H1 (cell line): ENCODE data around the gene LHFPL2. TPM values are rescaled to one million over a fixed set of nuclear protein-coding genes. Genes with fewer than 3 reads are reported as not detected.

ENCODE experiments used
- CTCF ChIA-PET: fragments of 300-600 bp; sonication (Branson Sonifier 250); formaldehyde crosslinking; loops from one replicate; lab custom pipeline; 2021; ENCODE audit not compliant: partially characterized antibody; lab: Charles Lee
- POLR2A ChIA-PET: fragments of 300-600 bp; sonication (Branson Sonifier 250); formaldehyde crosslinking; loops from one replicate; lab custom pipeline; 2021; ENCODE audit warnings: inconsistent platforms; ENCODE audit not compliant: partially characterized antibody; lab: Charles Lee
- DNase-seq, 2 experiments: peaks; one replicate each; pipeline versions ENCODE4 v3.0.0 to v3.0.0-alpha.2; 2010 to 2022; ENCODE audit warnings: low spot score in 2 of 2, low read depth in 1 of 2, mixed read lengths in 1 of 2
- FAIRE-seq: peaks from 2 replicates; lab custom pipeline; 2011; peaks lifted over from hg19 to GRCh38; lab: Jason Lieb, UNC
- H2AFZ ChIP-seq: 2 replicates; pipeline ENCODE4 v1.8.1; 2012; ENCODE audit warnings: low read length, inconsistent platforms
- H2AK5ac ChIP-seq: 2 replicates; pipeline ENCODE4 v1.6.1; 2013; ENCODE audit warnings: low read depth, low read length
- H2BK120ac ChIP-seq: replicated peaks from 2 replicates; pipeline ENCODE3; 2013; ENCODE audit warnings: low read depth, low read length, inconsistent platforms
- H2BK12ac ChIP-seq: 2 replicates; pipeline ENCODE4 v1.6.1; 2013; ENCODE audit warnings: low read depth, low read length
- H2BK15ac ChIP-seq: 2 replicates; pipeline ENCODE4 v1.6.1; 2013; ENCODE audit warnings: low read length
- H2BK20ac ChIP-seq: 2 replicates; pipeline ENCODE4 v1.6.1; 2013; ENCODE audit warnings: low read length
- H2BK5ac ChIP-seq: 2 replicates; pipeline ENCODE4 v1.6.1; 2013; ENCODE audit warnings: low read depth, low read length
- H3K14ac ChIP-seq: 2 replicates; pipeline ENCODE4 v1.6.1; 2013; ENCODE audit warnings: inconsistent platforms; ENCODE audit not compliant: insufficient read length
- H3K18ac ChIP-seq: 2 replicates; pipeline ENCODE4 v1.6.1; 2013; ENCODE audit warnings: low read length; ENCODE audit errors: extremely low read depth
- H3K23ac ChIP-seq: 2 replicates; pipeline ENCODE4 v1.6.1; 2013; ENCODE audit warnings: inconsistent platforms; ENCODE audit not compliant: insufficient read length
- H3K23me2 ChIP-seq: 2 replicates; pipeline ENCODE4 v1.6.1; 2013; ENCODE audit warnings: low read depth, low read length
- H3K27ac ChIP-seq: 2 replicates; pipeline ENCODE4 v1.6.1; 2011; ENCODE audit warnings: low read depth, low read length, inconsistent platforms
- H3K27me3 ChIP-seq, 4 experiments: replicated peaks in 1 of 4; 1 replicate in 1 of 4; 2 replicates in 3 of 4; pipeline versions ENCODE4 v1.6.1 to v1.8.1; 2011 to 2013; ENCODE audit warnings: low read length in 3 of 4, mild to moderate bottlenecking in 3 of 4, inconsistent platforms in 2 of 4, mixed read lengths in 2 of 4, moderate library complexity in 1 of 4; ENCODE audit not compliant: control insufficient read depth in 3 of 4, insufficient read depth in 3 of 4; ENCODE audit errors: extremely low read depth in 1 of 4
- H3K36me3 ChIP-seq, 4 experiments: 2 replicates each; pipeline versions ENCODE4 v1.6.1 to v1.8.1; 2011 to 2013; ENCODE audit warnings: mild to moderate bottlenecking in 4 of 4, low read length in 3 of 4, moderate library complexity in 2 of 4, control low read depth in 1 of 4, inconsistent platforms in 1 of 4; ENCODE audit not compliant: insufficient read depth in 4 of 4, control insufficient read depth in 2 of 4
- H3K4ac ChIP-seq: replicated peaks from 2 replicates; pipeline ENCODE3; 2013; ENCODE audit warnings: low read length, low read depth, mixed read lengths, inconsistent platforms; ENCODE audit not compliant: insufficient read length
- H3K4me1 ChIP-seq, 4 experiments: replicated peaks in 1 of 4; 1 replicate in 1 of 4; 2 replicates in 3 of 4; pipeline versions ENCODE4 v1.6.1 to v1.8.1; 2011 to 2013; ENCODE audit warnings: low read length in 3 of 4, inconsistent platforms in 2 of 4, mixed read lengths in 1 of 4; ENCODE audit not compliant: insufficient read depth in 4 of 4, control insufficient read depth in 3 of 4
- H3K4me2 ChIP-seq, 2 experiments: 2 replicates each; pipeline versions ENCODE4 v1.6.1 to v1.8.1; 2011 to 2013; ENCODE audit warnings: low read depth in 2 of 2, low read length in 2 of 2, control low read depth in 1 of 2, inconsistent platforms in 1 of 2, mild to moderate bottlenecking in 1 of 2; ENCODE audit not compliant: insufficient read depth in 1 of 2
- H3K4me3 ChIP-seq, 4 experiments: fragments of 200-600, 300-600 bp in 1 of 4; sonication (generic), shearing (Covaris generic), sonication (Bioruptor Twin) in 1 of 4; 2 replicates each; pipeline versions ENCODE4 v1.5.1 to v1.8.1; 2011 to 2016; ENCODE audit warnings: low read length in 4 of 4, low read depth in 3 of 4, control low read depth in 2 of 4, inconsistent platforms in 2 of 4, mild to moderate bottlenecking in 2 of 4, mixed read lengths in 1 of 4, moderate library complexity in 1 of 4; ENCODE audit not compliant: insufficient read depth in 2 of 4; ENCODE audit errors: extremely low read depth in 1 of 4
- H3K56ac ChIP-seq: replicated peaks from 2 replicates; pipeline ENCODE3; 2013; ENCODE audit warnings: low read depth, mild to moderate bottlenecking, mixed read lengths, low read length, inconsistent platforms; ENCODE audit not compliant: insufficient read length
- H3K79me1 ChIP-seq: 2 replicates; pipeline ENCODE4 v1.6.1; 2013; ENCODE audit warnings: low read depth, low read length, control low read depth
- H3K79me2 ChIP-seq, 2 experiments: 2 replicates each; pipeline versions ENCODE4 v1.6.1 to v1.8.1; 2012 to 2013; ENCODE audit warnings: low read length in 2 of 2, mild to moderate bottlenecking in 2 of 2, inconsistent platforms in 1 of 2; ENCODE audit not compliant: insufficient read depth in 2 of 2, control insufficient read depth in 1 of 2
- H3K9ac ChIP-seq, 4 experiments: replicated peaks in 1 of 4; 1 replicate in 1 of 4; 2 replicates in 3 of 4; pipeline versions ENCODE4 v1.6.1 to v1.8.1; 2011 to 2013; ENCODE audit warnings: low read depth in 3 of 4, low read length in 3 of 4, control low read depth in 2 of 4, mild to moderate bottlenecking in 2 of 4, moderate library complexity in 2 of 4, inconsistent platforms in 1 of 4; ENCODE audit errors: extremely low read depth in 1 of 4
- H3K9me3 ChIP-seq, 2 experiments: 2 replicates each; pipeline versions ENCODE4 v1.6.1 to v1.8.1; 2012 to 2013; ENCODE audit warnings: mild to moderate bottlenecking in 2 of 2, moderate library complexity in 2 of 2, control low read depth in 1 of 2, inconsistent platforms in 1 of 2, low read depth in 1 of 2, low read length in 1 of 2, mixed read lengths in 1 of 2; ENCODE audit not compliant: insufficient read depth in 2 of 2
- H4K20me1 ChIP-seq, 2 experiments: replicated peaks in 1 of 2; 2 replicates each; pipeline versions ENCODE3 to v1.8.1; 2011 to 2013; ENCODE audit warnings: inconsistent platforms in 2 of 2, low read length in 2 of 2, mild to moderate bottlenecking in 1 of 2; ENCODE audit not compliant: insufficient read depth in 2 of 2, control insufficient read depth in 1 of 2
- H4K5ac ChIP-seq: 2 replicates; pipeline ENCODE4 v1.6.1; 2013; ENCODE audit warnings: low read length, low read depth, mixed read lengths, inconsistent platforms; ENCODE audit not compliant: insufficient read length
- H4K8ac ChIP-seq: 2 replicates; pipeline ENCODE4 v1.8.0; 2013; ENCODE audit warnings: mild to moderate bottlenecking, moderate library complexity, low read length, inconsistent platforms; ENCODE audit not compliant: insufficient read depth; ENCODE audit errors: extremely low read depth
- H4K91ac ChIP-seq: replicated peaks from 2 replicates; pipeline ENCODE3; 2013; ENCODE audit warnings: low read length, mixed read lengths, inconsistent platforms; ENCODE audit not compliant: insufficient read length
- KDM1A ChIP-seq: fragments of 200-600, 300-600 bp; sonication (generic); IDR thresholded peaks from 2 replicates; pipeline ENCODE4 v1.7.1; 2016; ENCODE audit warnings: mild to moderate bottlenecking, low read length, borderline replicate concordance
- POLR2AphosphoS5 ChIP-seq: IDR thresholded peaks from 2 replicates; pipeline ENCODE4 v1.6.1; 2011; ENCODE audit warnings: low read depth, low read length
- SIX5 ChIP-seq: IDR thresholded peaks from 2 replicates; pipeline ENCODE4 v1.6.1; 2011; ENCODE audit warnings: mild to moderate bottlenecking, low read depth, low read length
- WGBS, 2 experiments: shearing (Covaris generic) in 1 of 2; methylation state at CpG; one replicate each; pipeline versions ENCODE4 v1.1.6 to v1.1.7; 2013 to 2015; ENCODE audit warnings: low lambda C conversion rate in 2 of 2, mixed read lengths in 2 of 2, inconsistent platforms in 1 of 2, low coverage in 1 of 2, missing lambda C conversion rate in 1 of 2; ENCODE audit not compliant: insufficient replicate concordance in 2 of 2, insufficient coverage in 1 of 2, insufficient read length in 1 of 2; ENCODE audit errors: extremely low coverage in 1 of 2, missing lambda C conversion rate in 1 of 2; 5-methylcytosine and 5-hydroxymethylcytosine counted together
- polyA plus RNA-seq, 7 experiments: library from polyadenylated mRNA; depleted of rRNA in 3 of 7; stranded (reverse) in 5 of 7; unstranded in 2 of 7; fragments of >200 nt in 5 of 7; fragments of 200-250 nt in 2 of 7; gene quantifications; 1 replicate in 5 of 7; 2 replicates in 1 of 7; 4 replicates in 1 of 7; pipeline versions ENCODE4 v1.2.1 to v1.2.3, GENCODE V29; 2011 to 2013; ENCODE audit warnings: missing spikeins in 2 of 7, mixed read lengths in 2 of 7
- total RNA-seq: library from RNA; stranded (reverse); fragmentation: NEBNext Ultra II Directional; extraction: Animal tissue kit (Norgen Biotek cat#: 25700); gene quantifications from 2 replicates; pipeline ENCODE4 v1.2.1, GENCODE V29; 2021

LHFPL2 gene
- total and polyA plus RNA-seq, 2 of the 8 experiments (the other 6 are each of a cell fraction or from before 2014, with no cell fraction given): 9.6 to 43.0 TPM

DNA sequence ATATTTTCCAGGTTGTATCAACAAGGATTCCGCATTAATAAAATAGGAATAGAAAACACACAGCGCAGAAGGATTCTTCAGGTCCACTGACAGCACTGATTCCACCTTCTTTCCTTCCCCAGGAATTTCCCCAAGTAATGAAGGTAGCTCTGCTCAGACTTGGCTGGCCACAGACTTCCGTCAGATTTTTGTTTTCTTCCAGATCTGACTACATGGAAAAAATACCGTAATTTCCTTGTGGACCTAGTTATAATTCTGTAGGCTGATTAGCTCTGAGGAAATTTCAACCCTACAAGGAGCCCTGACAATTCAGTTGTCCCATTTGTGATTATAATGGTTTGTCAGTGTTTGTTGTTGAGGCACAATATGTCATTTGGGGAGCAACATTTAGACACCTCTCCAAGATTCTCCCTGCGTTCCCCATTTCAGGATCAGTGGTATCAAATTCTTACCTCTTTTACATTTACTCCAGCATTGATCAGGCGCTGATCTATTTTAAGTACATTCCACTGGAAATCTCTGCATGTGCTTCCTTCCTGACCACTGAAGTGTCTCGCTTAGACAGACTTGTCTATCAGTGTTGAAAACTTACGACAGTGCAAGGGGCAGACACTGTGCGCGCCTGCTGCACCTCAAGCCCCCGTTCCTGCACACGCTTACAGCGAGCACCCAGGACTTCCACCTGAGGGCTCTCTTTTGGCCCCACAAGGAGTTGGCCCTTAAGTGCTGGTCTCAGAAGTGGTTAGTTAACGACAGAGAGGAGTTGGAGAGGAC, 94.8 kb downstream of the LHFPL2 start:
- Histone ChIP-seq H2AFZ (no peak overlapping the region), H3K4ac (no peak overlapping the region), H4K8ac (no peak overlapping the region), H4K20me1 (no peaks in the 10 kb centered on the region), H3K18ac (no peak overlapping the region), H3K79me2 (peaks cover 0 to 22% of the 10 kb centered on the region in 2 experiments; a peak in 2 of 4 replicates), H3K4me3 (no peak overlapping the region), H4K5ac (no peak overlapping the region), H2BK20ac (no peak overlapping the region), H3K23me2 (peaks cover 3% of the 10 kb centered on the region; the same call in 1 of the 2 replicates), H2BK15ac (no peak overlapping the region), H3K79me1 (peaks cover 6% of the 10 kb centered on the region; the same call in 1 of the 2 replicates), H3K14ac (no peak overlapping the region), H3K4me1 (no peaks in the 10 kb centered on the region; a peak in 1 of 7 replicates), H3K56ac (no peak overlapping the region), H3K4me2 (no peak overlapping the region), H3K9ac (no peak overlapping the region), H2BK5ac (no peak overlapping the region), H2BK120ac (no peak overlapping the region), H2BK12ac (no peak overlapping the region), H4K91ac (no peak overlapping the region), H2AK5ac (no peak overlapping the region), H3K9me3 (peaks cover 0 to 7% of the 10 kb centered on the region in 2 experiments; a peak in 2 of 4 replicates), H3K27ac (no peak overlapping the region), H3K36me3 (peaks cover 0 to 5% (median 0%) of the 10 kb centered on the region in 4 experiments; a peak in 1 of 8 replicates), H3K23ac (no peak overlapping the region), H3K27me3 (no peaks in the 10 kb centered on the region)
- no peak for FAIRE-seq
- 92% methylated on average over 14 of the region's 14 CpGs; no CpG with 5 or more reads in 1 of the 2 experiments for WGBS, 2 experiments
- ChIA-PET POLR2A (no interaction called here), CTCF (no interaction called here)
- no peak for DNase-seq
- TF ChIP-seq KDM1A (no peak), POLR2AphosphoS5 (no peak), SIX5 (no peak)
